PFSK-1 (cell line): ENCODE results near the gene GRXCR1.

Source experiments
- FOXP2 ChIP-seq: optimal IDR thresholded peaks from 2 replicates; pipeline ENCODE3; 2011; ENCODE audit warnings: borderline replicate concordance, control low read depth, inconsistent platforms; ENCODE audit not compliant: insufficient read depth; ENCODE audit errors: extremely low read length, extremely low read depth
- POLR2AphosphoS5 ChIP-seq: IDR thresholded peaks from 2 replicates; pipeline ENCODE4 v1.6.1; 2012; ENCODE audit warnings: low read depth, mild to moderate bottlenecking, control low read depth, low read length, moderate library complexity
- SIN3A ChIP-seq: IDR thresholded peaks from 2 replicates; pipeline ENCODE4 v1.6.1; 2012; ENCODE audit warnings: mild to moderate bottlenecking, low read length, moderate library complexity, borderline replicate concordance; ENCODE audit not compliant: insufficient read depth
- TAF1 ChIP-seq: IDR thresholded peaks from 2 replicates; pipeline ENCODE4 v1.6.1; 2012; ENCODE audit warnings: low read length, control low read depth, borderline replicate concordance; ENCODE audit not compliant: insufficient read depth
- TF ChIP-seq, protein P1 (sequence below), 2 experiments: IDR thresholded peaks; 2 replicates each; pipeline versions ENCODE4 v1.6.1 to v1.8.0; 2011 to 2012; ENCODE audit warnings: low read depth in 2 of 2, low read length in 2 of 2, control low read depth in 1 of 2, inconsistent platforms in 1 of 2, mild to moderate bottlenecking in 1 of 2, moderate library complexity in 1 of 2; ENCODE audit not compliant: insufficient read depth in 1 of 2

GRCh38 chr4:42891644-42892043 lies 869 bp upstream of the GRXCR1 start:
- TF ChIP-seq POLR2AphosphoS5 (no peak), FOXP2 (no peak), TAF1 (no peak), SIN3A (no peak)
- TF ChIP-seq, protein P1, sequence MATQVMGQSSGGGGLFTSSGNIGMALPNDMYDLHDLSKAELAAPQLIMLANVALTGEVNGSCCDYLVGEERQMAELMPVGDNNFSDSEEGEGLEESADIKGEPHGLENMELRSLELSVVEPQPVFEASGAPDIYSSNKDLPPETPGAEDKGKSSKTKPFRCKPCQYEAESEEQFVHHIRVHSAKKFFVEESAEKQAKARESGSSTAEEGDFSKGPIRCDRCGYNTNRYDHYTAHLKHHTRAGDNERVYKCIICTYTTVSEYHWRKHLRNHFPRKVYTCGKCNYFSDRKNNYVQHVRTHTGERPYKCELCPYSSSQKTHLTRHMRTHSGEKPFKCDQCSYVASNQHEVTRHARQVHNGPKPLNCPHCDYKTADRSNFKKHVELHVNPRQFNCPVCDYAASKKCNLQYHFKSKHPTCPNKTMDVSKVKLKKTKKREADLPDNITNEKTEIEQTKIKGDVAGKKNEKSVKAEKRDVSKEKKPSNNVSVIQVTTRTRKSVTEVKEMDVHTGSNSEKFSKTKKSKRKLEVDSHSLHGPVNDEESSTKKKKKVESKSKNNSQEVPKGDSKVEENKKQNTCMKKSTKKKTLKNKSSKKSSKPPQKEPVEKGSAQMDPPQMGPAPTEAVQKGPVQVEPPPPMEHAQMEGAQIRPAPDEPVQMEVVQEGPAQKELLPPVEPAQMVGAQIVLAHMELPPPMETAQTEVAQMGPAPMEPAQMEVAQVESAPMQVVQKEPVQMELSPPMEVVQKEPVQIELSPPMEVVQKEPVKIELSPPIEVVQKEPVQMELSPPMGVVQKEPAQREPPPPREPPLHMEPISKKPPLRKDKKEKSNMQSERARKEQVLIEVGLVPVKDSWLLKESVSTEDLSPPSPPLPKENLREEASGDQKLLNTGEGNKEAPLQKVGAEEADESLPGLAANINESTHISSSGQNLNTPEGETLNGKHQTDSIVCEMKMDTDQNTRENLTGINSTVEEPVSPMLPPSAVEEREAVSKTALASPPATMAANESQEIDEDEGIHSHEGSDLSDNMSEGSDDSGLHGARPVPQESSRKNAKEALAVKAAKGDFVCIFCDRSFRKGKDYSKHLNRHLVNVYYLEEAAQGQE (IDR thresholded peaks at IDR 0.05; ENCODE audit: insufficient read depth in 1 of 2, low read depth in 2 of 2, low read length in 2 of 2) = no peak
